Measurements from ENCODE around the gene SORCS2.

- TF ChIP-seq EZH2 (IDR thresholded peaks at IDR 0.05) (no peak), CTCF (IDR thresholded peaks at IDR 0.05) (no peak)
These were observed 551.9 kb downstream of the SORCS2 start for GRCh38 chr4:7744142-7744804.

Measured in neural progenitor cell (in vitro differentiated cells).